Liver (tissue), 9 donors: Measurements from ENCODE around the gene SESN1. TPM values are rescaled to one million over a fixed set of nuclear protein-coding genes. Genes with fewer than 3 reads are reported as not detected.

Source experiments
- DNase-seq: peaks from one replicate; pipeline ENCODE4 v3.0.0-alpha.2; 2017; ENCODE audit warnings: low spot score
- H3K27ac ChIP-seq, 2 donors: one replicate each; pipeline ENCODE4 v1.7.0; 2013; ENCODE audit warnings: inconsistent platforms in 2 of 2, low read length in 2 of 2, control low read depth in 1 of 2, low read depth in 1 of 2, mild to moderate bottlenecking in 1 of 2
- H3K27me3 ChIP-seq, 4 donors: one replicate each; pipeline versions ENCODE4 v1.6.1 to v1.7.0; 2013; ENCODE audit warnings: low read length in 3 of 4, inconsistent platforms in 1 of 4, mild to moderate bottlenecking in 1 of 4, moderate library complexity in 1 of 4; ENCODE audit not compliant: control insufficient read depth in 4 of 4, insufficient read depth in 4 of 4
- H3K36me3 ChIP-seq, 4 donors: one replicate each; pipeline versions ENCODE4 v1.6.1 to v1.7.0; 2013; ENCODE audit warnings: low read length in 3 of 4, mild to moderate bottlenecking in 3 of 4, low read depth in 1 of 4, moderate library complexity in 1 of 4; ENCODE audit not compliant: control insufficient read depth in 4 of 4, insufficient read depth in 3 of 4
- H3K4me1 ChIP-seq, 4 donors: one replicate each; pipeline versions ENCODE4 v1.6.1 to v1.7.0; 2013; ENCODE audit warnings: low read length in 3 of 4, mild to moderate bottlenecking in 3 of 4, moderate library complexity in 1 of 4; ENCODE audit not compliant: control insufficient read depth in 4 of 4, insufficient read depth in 4 of 4
- H3K4me3 ChIP-seq, 3 donors: one replicate each; pipeline versions ENCODE4 v1.6.1 to v1.7.0; 2013; ENCODE audit warnings: low read length in 3 of 3, control low read depth in 1 of 3, low read depth in 1 of 3, mild to moderate bottlenecking in 1 of 3
- H3K9ac ChIP-seq, 2 donors: one replicate each; pipeline ENCODE4 v1.7.0; 2013; ENCODE audit warnings: low read length in 2 of 2, mild to moderate bottlenecking in 2 of 2, moderate library complexity in 2 of 2, control low read depth in 1 of 2, low read depth in 1 of 2
- H3K9me3 ChIP-seq, 4 donors: one replicate each; pipeline versions ENCODE4 v1.6.1 to v1.7.0; 2013; ENCODE audit warnings: low read length in 3 of 4; ENCODE audit not compliant: control insufficient read depth in 4 of 4
- EGR1 ChIP-seq, 2 donors: IDR thresholded peaks; 2 replicates each; pipeline ENCODE4 v1.6.1; 2016 to 2018; ENCODE audit warnings: antibody characterized with exemption in 2 of 2, low read depth in 2 of 2
- FOXA1 ChIP-seq: IDR thresholded peaks from 2 replicates; pipeline ENCODE4 v1.6.1; 2016; ENCODE audit warnings: antibody characterized with exemption
- FOXA2 ChIP-seq: IDR thresholded peaks from 2 replicates; pipeline ENCODE4 v1.6.1; 2016; ENCODE audit warnings: antibody characterized with exemption
- GABPA ChIP-seq, 2 donors: IDR thresholded peaks in 1 of 2; conservative IDR thresholded peaks in 1 of 2; 2 replicates each; pipeline ENCODE4 v1.6.1; 2016; ENCODE audit warnings: antibody characterized with exemption in 2 of 2, mild to moderate bottlenecking in 1 of 2, moderate library complexity in 1 of 2
- HNF4A ChIP-seq, 2 donors: conservative IDR thresholded peaks; 2 replicates each; pipeline ENCODE4 v1.6.1; 2016; ENCODE audit warnings: antibody characterized with exemption in 2 of 2, mild to moderate bottlenecking in 2 of 2
- HNF4G ChIP-seq: IDR thresholded peaks from 2 replicates; pipeline ENCODE4 v1.6.1; 2016; ENCODE audit warnings: antibody characterized with exemption
- JUND ChIP-seq, 2 donors: IDR thresholded peaks; 2 replicates each; pipeline ENCODE4 v1.6.1; 2016; ENCODE audit warnings: antibody characterized with exemption in 2 of 2
- RAD21 ChIP-seq, 2 donors: IDR thresholded peaks; 2 replicates each; pipeline ENCODE4 v1.6.1; 2016; ENCODE audit warnings: antibody characterized with exemption in 2 of 2, mild to moderate bottlenecking in 2 of 2
- RXRA ChIP-seq, 2 donors: IDR thresholded peaks; 2 replicates each; pipeline ENCODE4 v1.6.1; 2017 to 2018; ENCODE audit warnings: antibody characterized with exemption in 2 of 2, mild to moderate bottlenecking in 1 of 2
- TAF1 ChIP-seq: conservative IDR thresholded peaks from 2 replicates; pipeline ENCODE4 v1.6.1; 2016; ENCODE audit warnings: antibody characterized with exemption, mild to moderate bottlenecking
- YY1 ChIP-seq: IDR thresholded peaks from 2 replicates; pipeline ENCODE4 v1.6.1; 2016; ENCODE audit warnings: antibody characterized with exemption, mild to moderate bottlenecking
- WGBS: extraction: QIAGEN DNeasy Blood & Tissue Kit; methylation state at CpG from one replicate; pipeline ENCODE4 v1.1.7; 2013; 5-methylcytosine and 5-hydroxymethylcytosine counted together
- polyA plus RNA-seq, 2 donors: library from polyadenylated mRNA; stranded (reverse) in 1 of 2; unstranded in 1 of 2; fragments of 200-250 nt in 1 of 2; fragments of >200 nt in 1 of 2; fragmentation: Nextera tagmentation in 1 of 2; extraction: Ambion mirVana in 1 of 2; gene quantifications; one replicate each; pipeline versions ENCODE4 v1.2.1 to v1.2.3, GENCODE V29; 2013 to 2015
- total RNA-seq, 2 donors: library from RNA; depleted of rRNA; stranded (reverse); fragments of >200 nt; gene quantifications; one replicate each; pipeline ENCODE4 v1.2.3, GENCODE V29; 2014
- TF ChIP-seq, protein P1 (sequence below): IDR thresholded peaks from 2 replicates; pipeline ENCODE4 v1.6.1; 2016; ENCODE audit warnings: antibody characterized with exemption
- TF ChIP-seq, protein P2 (sequence below): IDR thresholded peaks from 2 replicates; pipeline ENCODE4 v1.6.1; 2016; ENCODE audit warnings: antibody characterized with exemption
- TF ChIP-seq, protein P3 (sequence below): IDR thresholded peaks from 2 replicates; pipeline ENCODE4 v1.6.1; 2016; ENCODE audit warnings: antibody characterized with exemption
- TF ChIP-seq, protein P4 (sequence below): fragments of 150-350 bp; IDR thresholded peaks from 2 replicates; pipeline ENCODE4 v1.5.1; 2017; ENCODE audit warnings: improper control_type of control experiment, low read depth, low read length; ENCODE audit not compliant: missing input control
- donor health status: healthy.
- donor health status: healthy.
- donor health status: healthy.
- donor health status: healthy.
- donor health status: healthy.

Gene SESN1
- total and polyA plus RNA-seq, 4 donors: 6.2 to 17.0 (median 11.0) TPM

DNA sequence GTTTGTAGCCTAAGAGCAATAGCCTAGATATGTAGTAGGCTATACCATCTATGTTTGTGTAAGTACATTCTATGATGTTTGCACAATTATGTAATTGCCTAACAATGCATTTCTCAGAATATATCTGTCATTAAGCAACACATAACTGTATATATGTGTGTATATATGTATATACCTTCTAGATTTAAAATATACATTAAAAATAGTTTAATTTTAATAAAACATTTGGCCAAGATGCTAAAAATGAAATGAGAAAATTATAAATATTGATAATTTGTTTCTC, 20.6 kb downstream of the SESN1 start:
- TF ChIP-seq FOXA2: no peak
- TF ChIP-seq, protein P1, sequence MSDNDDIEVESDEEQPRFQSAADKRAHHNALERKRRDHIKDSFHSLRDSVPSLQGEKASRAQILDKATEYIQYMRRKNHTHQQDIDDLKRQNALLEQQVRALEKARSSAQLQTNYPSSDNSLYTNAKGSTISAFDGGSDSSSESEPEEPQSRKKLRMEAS: no peak
- TF ChIP-seq, protein P2, sequence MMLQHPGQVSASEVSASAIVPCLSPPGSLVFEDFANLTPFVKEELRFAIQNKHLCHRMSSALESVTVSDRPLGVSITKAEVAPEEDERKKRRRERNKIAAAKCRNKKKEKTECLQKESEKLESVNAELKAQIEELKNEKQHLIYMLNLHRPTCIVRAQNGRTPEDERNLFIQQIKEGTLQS: no peak
- TF ChIP-seq JUND (IDR thresholded peaks at IDR 0.05): no peak
- TF ChIP-seq, protein P3, sequence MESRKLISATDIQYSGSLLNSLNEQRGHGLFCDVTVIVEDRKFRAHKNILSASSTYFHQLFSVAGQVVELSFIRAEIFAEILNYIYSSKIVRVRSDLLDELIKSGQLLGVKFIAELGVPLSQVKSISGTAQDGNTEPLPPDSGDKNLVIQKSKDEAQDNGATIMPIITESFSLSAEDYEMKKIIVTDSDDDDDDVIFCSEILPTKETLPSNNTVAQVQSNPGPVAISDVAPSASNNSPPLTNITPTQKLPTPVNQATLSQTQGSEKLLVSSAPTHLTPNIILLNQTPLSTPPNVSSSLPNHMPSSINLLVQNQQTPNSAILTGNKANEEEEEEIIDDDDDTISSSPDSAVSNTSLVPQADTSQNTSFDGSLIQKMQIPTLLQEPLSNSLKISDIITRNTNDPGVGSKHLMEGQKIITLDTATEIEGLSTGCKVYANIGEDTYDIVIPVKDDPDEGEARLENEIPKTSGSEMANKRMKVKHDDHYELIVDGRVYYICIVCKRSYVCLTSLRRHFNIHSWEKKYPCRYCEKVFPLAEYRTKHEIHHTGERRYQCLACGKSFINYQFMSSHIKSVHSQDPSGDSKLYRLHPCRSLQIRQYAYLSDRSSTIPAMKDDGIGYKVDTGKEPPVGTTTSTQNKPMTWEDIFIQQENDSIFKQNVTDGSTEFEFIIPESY: no peak
- no peak for TF ChIP-seq RXRA (IDR thresholded peaks at IDR 0.05)
- H3K27me3 ChIP-seq: no peaks in the 10 kb centered on the region
- peaks cover 0 to 5% (median 2%) of the 10 kb centered on the region in 4 donors for H3K4me1 ChIP-seq
- H3K9ac ChIP-seq: no peak overlapping the region
- H3K4me3 ChIP-seq: no peak overlapping the region
- no peak overlapping the region for H3K27ac ChIP-seq
- no peaks in the 10 kb centered on the region for H3K36me3 ChIP-seq
- DNase-seq: no peak
- H3K9me3 ChIP-seq: no peaks in the 10 kb centered on the region

DNA sequence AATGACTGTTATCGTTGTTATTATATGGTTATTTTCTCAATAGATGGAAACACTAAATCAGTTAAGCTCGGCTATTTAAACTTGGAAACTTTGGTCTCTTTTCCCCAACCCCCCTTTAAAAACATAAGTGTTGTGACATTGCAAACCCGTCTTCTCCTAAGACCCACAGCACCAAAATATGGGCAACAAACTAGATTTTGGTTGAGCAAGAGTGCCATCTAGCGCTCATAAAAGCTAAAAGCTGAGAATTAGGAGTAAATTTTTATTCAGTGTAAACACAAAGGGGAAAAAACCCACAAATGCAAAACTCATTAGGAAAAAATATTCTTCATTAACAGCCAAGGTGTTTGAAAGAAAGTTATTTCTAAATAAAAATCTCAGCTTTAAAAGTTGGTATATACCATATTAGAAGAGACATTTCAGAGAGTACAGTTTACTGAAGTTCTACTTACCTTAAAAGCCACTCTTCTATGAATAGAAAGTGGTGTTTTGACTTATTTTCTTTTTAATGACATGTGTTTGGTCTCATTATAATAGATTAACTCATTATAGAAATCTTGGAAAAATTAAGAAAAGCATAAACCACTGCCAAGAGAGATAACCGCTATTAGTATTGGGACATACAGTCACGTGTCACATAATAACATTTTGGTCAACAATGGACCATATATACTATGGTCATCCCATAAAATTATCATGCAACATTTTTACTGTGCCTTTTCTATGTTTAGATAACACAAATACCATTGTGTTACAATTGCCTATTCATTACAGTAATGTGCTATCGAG, 21.1 kb downstream of the SESN1 start:
- peaks cover 0 to 5% (median 2%) of the 10 kb centered on the region in 4 donors for H3K4me1 ChIP-seq
- H3K9ac ChIP-seq: no peak overlapping the region
- WGBS: 44% methylated on average over 7 of the region's 7 CpGs
- H3K9me3 ChIP-seq: no peaks in the 10 kb centered on the region
- no peaks in the 10 kb centered on the region for H3K27me3 ChIP-seq
- H3K27ac ChIP-seq: no peak overlapping the region
- H3K4me3 ChIP-seq: no peak overlapping the region
- H3K36me3 ChIP-seq: no peaks in the 10 kb centered on the region
- DNase-seq: peak; percentile 45
- peak; percentile 36 for TF ChIP-seq YY1
- no peak for TF ChIP-seq HNF4G
- TF ChIP-seq, protein P4, sequence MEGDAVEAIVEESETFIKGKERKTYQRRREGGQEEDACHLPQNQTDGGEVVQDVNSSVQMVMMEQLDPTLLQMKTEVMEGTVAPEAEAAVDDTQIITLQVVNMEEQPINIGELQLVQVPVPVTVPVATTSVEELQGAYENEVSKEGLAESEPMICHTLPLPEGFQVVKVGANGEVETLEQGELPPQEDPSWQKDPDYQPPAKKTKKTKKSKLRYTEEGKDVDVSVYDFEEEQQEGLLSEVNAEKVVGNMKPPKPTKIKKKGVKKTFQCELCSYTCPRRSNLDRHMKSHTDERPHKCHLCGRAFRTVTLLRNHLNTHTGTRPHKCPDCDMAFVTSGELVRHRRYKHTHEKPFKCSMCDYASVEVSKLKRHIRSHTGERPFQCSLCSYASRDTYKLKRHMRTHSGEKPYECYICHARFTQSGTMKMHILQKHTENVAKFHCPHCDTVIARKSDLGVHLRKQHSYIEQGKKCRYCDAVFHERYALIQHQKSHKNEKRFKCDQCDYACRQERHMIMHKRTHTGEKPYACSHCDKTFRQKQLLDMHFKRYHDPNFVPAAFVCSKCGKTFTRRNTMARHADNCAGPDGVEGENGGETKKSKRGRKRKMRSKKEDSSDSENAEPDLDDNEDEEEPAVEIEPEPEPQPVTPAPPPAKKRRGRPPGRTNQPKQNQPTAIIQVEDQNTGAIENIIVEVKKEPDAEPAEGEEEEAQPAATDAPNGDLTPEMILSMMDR: peak; percentile 66
- TF ChIP-seq GABPA (IDR thresholded peaks at IDR 0.05 in 1 of 2, conservative IDR thresholded peaks at IDR 0.05 in 1 of 2): no peak
- peak; percentile 94 to 96 for TF ChIP-seq RAD21 (IDR thresholded peaks at IDR 0.05)

DNA sequence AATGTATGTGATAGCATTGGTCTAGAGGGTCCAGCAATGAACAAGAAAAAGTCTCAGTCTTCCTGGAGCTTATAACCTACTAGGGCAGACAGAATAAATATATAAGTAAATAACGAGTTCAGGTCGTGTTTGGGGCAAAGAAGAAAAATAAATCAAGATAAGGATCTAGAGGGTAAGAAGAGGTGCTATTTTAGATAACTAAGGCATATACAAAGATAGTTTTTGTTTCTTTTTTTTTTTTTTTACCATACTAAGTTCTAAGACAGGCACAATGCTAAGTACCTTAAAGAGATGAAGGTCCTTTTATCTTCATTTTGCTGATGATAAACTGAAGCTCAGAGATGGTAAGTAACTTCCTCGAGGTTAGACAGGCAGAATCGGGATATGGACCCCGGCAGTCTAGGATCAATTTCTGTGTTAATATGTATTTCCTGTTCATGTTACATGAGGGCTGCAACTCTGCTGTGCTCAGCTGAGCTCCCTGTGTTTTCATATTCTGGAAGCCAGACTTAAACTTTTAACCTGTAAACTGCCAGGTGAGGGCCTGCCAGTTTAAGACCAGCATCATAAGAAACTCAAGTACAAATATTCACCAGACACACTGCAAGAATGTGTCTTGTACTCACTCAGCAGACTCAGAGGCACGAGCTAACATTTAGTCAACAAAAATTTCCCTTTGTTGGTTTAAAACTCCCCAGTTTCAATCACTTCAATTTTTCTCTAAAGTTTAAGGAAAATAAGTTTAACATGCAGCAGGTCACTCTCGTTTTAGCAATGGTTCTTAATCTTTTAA, 23.3 kb downstream of the SESN1 start:
- H3K9ac ChIP-seq: peak overlapping the region in 1 of 2 donors; percentile 26
- no peaks in the 10 kb centered on the region for H3K36me3 ChIP-seq
- H3K4me3 ChIP-seq: no peak overlapping the region
- peaks cover 0 to 5% (median under 1%) of the 10 kb centered on the region in 4 donors for H3K4me1 ChIP-seq
- DNase-seq: no peak
- no peaks in the 10 kb centered on the region for H3K9me3 ChIP-seq
- 52% methylated on average over 7 of the region's 7 CpGs for WGBS
- H3K27me3 ChIP-seq: no peaks in the 10 kb centered on the region
- no peak overlapping the region for H3K27ac ChIP-seq
- TF ChIP-seq, protein P4: no peak
- TF ChIP-seq RAD21 (IDR thresholded peaks at IDR 0.05): no peak
- TF ChIP-seq TAF1: no peak
- TF ChIP-seq HNF4G: no peak
- TF ChIP-seq, protein P2: no peak
- TF ChIP-seq EGR1 (IDR thresholded peaks at IDR 0.05; ENCODE audit: low read depth in 2 of 2): no peak
- TF ChIP-seq FOXA2: no peak
- no peak for TF ChIP-seq HNF4A (conservative IDR thresholded peaks at IDR 0.05)
- no peak for TF ChIP-seq FOXA1
- TF ChIP-seq RXRA (IDR thresholded peaks at IDR 0.05): no peak
- no peak for TF ChIP-seq YY1
